HCT116 (cell line): Measurements from ENCODE around the gene CYP4A22. TPM values are rescaled to one million over a fixed set of nuclear protein-coding genes. Genes with fewer than 3 reads are reported as not detected.

Experiments
- ATAC-seq: fragments of 200-7000 bp; cut with Tn5 transposase; 2 replicates; pipeline ENCODE4 v1.9.1; 2020; ENCODE audit warnings: mild to moderate bottlenecking, moderate library complexity
- BruUV-seq: library from RNA; stranded (reverse); fragments of 400-500 nt; replicated peaks from 2 replicates; lab custom pipeline; 2021; lab: Mats Ljungman, UMichigan
- CTCF ChIA-PET: fragments of 300-600 bp; sonication (Branson Sonifier 250); formaldehyde crosslinking; loops from one replicate; lab custom pipeline; 2021; ENCODE audit warnings: antibody characterized with exemption; lab: Charles Lee
- POLR2A ChIA-PET: fragments of 300-600, 350-600 bp; sonication (Branson Sonifier 250); formaldehyde crosslinking; loops from one replicate; lab custom pipeline; 2021; ENCODE audit warnings: antibody characterized with exemption; lab: Charles Lee
- RAD21 ChIA-PET, 2 experiments: fragments of 300-600 bp; sonication (Branson Sonifier 250); formaldehyde crosslinking; loops; one replicate each; lab custom pipeline; 2023; ENCODE audit warnings: low total read pairs in 2 of 2; ENCODE audit not compliant: uncharacterized antibody in 2 of 2, unreplicated experiment in 2 of 2, low non-redundant PET in 1 of 2; lab: Charles Lee
- DNase-seq: peaks from one replicate; pipeline ENCODE4 v3.0.0-alpha.2; 2010; ENCODE audit warnings: low read depth, low spot score
- H2AFZ ChIP-seq: fragments of 200-600 bp; shearing (Covaris generic), sonication (generic); 2 replicates; pipeline ENCODE4 v1.6.1; 2017; ENCODE audit warnings: low read depth, mixed run types, mixed read lengths, antibody characterized with exemption, low read length; ENCODE audit not compliant: poor library complexity, severe bottlenecking
- H3K27ac ChIP-seq: 2 replicates; pipeline ENCODE4 v1.5.1; 2012; ENCODE audit warnings: low read depth, low read length
- H3K27me3 ChIP-seq: fragments of 200-600 bp; sonication (generic); 2 replicates; pipeline ENCODE4 v1.6.1; 2016; ENCODE audit warnings: mixed run types, low read length, mixed read lengths; ENCODE audit not compliant: insufficient read depth
- H3K36me3 ChIP-seq, 2 experiments: fragments of 200-500 bp in 1 of 2; fragments of 200-600 bp in 1 of 2; sonication (Bioruptor generic) in 1 of 2; sonication (generic) in 1 of 2; 2 replicates each; pipeline versions ENCODE4 v1.5.1 to v1.6.1; 2014 to 2016; ENCODE audit warnings: low read length in 2 of 2, inconsistent platforms in 1 of 2, mixed read lengths in 1 of 2, mixed run types in 1 of 2; ENCODE audit not compliant: insufficient read depth in 2 of 2, control insufficient read depth in 1 of 2
- H3K4me1 ChIP-seq, 2 experiments: fragments of 200-600 bp in 1 of 2; sonication (generic) in 1 of 2; 2 replicates each; pipeline versions ENCODE4 v1.5.1 to v1.6.1; 2012 to 2017; ENCODE audit warnings: low read length in 2 of 2, inconsistent platforms in 1 of 2, mild to moderate bottlenecking in 1 of 2, mixed read lengths in 1 of 2, mixed run types in 1 of 2, moderate library complexity in 1 of 2; ENCODE audit not compliant: insufficient read depth in 2 of 2, control insufficient read depth in 1 of 2
- H3K4me2 ChIP-seq: fragments of 200-600 bp; sonication (generic); 2 replicates; pipeline ENCODE4 v1.6.1; 2017; ENCODE audit warnings: mixed run types, low read length, mixed read lengths
- H3K4me3 ChIP-seq, 2 experiments: fragments of 200-600 bp in 1 of 2; sonication (generic) in 1 of 2; replicated peaks in 1 of 2; 2 replicates each; pipeline ENCODE4 v1.5.1; 2011 to 2016; ENCODE audit warnings: low read length in 2 of 2, control low read depth in 1 of 2, low read depth in 1 of 2, mild to moderate bottlenecking in 1 of 2, mixed read lengths in 1 of 2, mixed run types in 1 of 2
- H3K79me2 ChIP-seq: fragments of 200-600 bp; sonication (generic); 2 replicates; pipeline ENCODE4 v1.6.1; 2017; ENCODE audit warnings: mild to moderate bottlenecking, mixed run types, low read length, moderate library complexity, mixed read lengths; ENCODE audit not compliant: insufficient read depth
- H3K9ac ChIP-seq: fragments of 200-600 bp; sonication (generic); 2 replicates; pipeline ENCODE4 v1.6.1; 2016; ENCODE audit warnings: low read length, mixed read lengths
- H3K9me2 ChIP-seq: fragments of 200-600 bp; sonication (generic), shearing (Covaris generic); 2 replicates; pipeline ENCODE4 v1.6.1; 2017; ENCODE audit warnings: mixed run types, mild to moderate bottlenecking, moderate library complexity; ENCODE audit not compliant: insufficient read depth
- H3K9me3 ChIP-seq, 2 experiments: fragments of 200-500 bp in 1 of 2; fragments of 200-600 bp in 1 of 2; sonication (Bioruptor generic) in 1 of 2; sonication (generic) in 1 of 2; 2 replicates each; pipeline ENCODE4 v1.6.1; 2014 to 2017; ENCODE audit warnings: low read length in 2 of 2, mixed read lengths in 2 of 2, inconsistent platforms in 1 of 2, low read depth in 1 of 2, mild to moderate bottlenecking in 1 of 2, mixed run types in 1 of 2, moderate library complexity in 1 of 2; ENCODE audit not compliant: control insufficient read depth in 1 of 2, insufficient read depth in 1 of 2
- H4K20me1 ChIP-seq: fragments of 200-600 bp; sonication (generic), shearing (Covaris generic); 2 replicates; pipeline ENCODE4 v1.6.1; 2017; ENCODE audit warnings: mixed run types, mild to moderate bottlenecking, moderate library complexity; ENCODE audit not compliant: insufficient read depth
- ATF3 ChIP-seq: IDR thresholded peaks from 2 replicates; pipeline ENCODE4 v1.6.1; 2012
- CBX3 ChIP-seq: IDR thresholded peaks from 2 replicates; pipeline ENCODE4 v1.6.1; 2012; ENCODE audit warnings: low read depth
- CTCF ChIP-seq, 3 experiments: fragments of 200-600 bp in 1 of 3; sonication (generic) in 1 of 3; IDR thresholded peaks in 2 of 3; conservative IDR thresholded peaks in 1 of 3; 2 replicates each; pipeline ENCODE4 v1.5.1; 2012 to 2017; ENCODE audit warnings: low read depth in 2 of 3, low read length in 2 of 3, antibody characterized with exemption in 1 of 3, borderline replicate concordance in 1 of 3, control low read depth in 1 of 3, mild to moderate bottlenecking in 1 of 3, mixed read lengths in 1 of 3, mixed run types in 1 of 3, moderate library complexity in 1 of 3; ENCODE audit not compliant: insufficient read depth in 1 of 3
- EZH2 ChIP-seq: fragments of 200-600 bp; sonication (generic); IDR thresholded peaks from 2 replicates; pipeline ENCODE4 v1.6.1; 2017; ENCODE audit warnings: antibody characterized with exemption, mixed run types
- EZH2phosphoT487 ChIP-seq: fragments of 200-600 bp; IDR thresholded peaks from 2 replicates; pipeline ENCODE4 v1.6.1; 2018; ENCODE audit warnings: antibody characterized with exemption, borderline replicate concordance
- JUND ChIP-seq: IDR thresholded peaks from 2 replicates; pipeline ENCODE4 v1.6.1; 2012
- POLR2AphosphoS5 ChIP-seq: IDR thresholded peaks from 2 replicates; pipeline ENCODE4 v1.6.1; 2011; ENCODE audit warnings: mild to moderate bottlenecking, low read depth, low read length, moderate library complexity
- RAD21 ChIP-seq: IDR thresholded peaks from 2 replicates; pipeline ENCODE4 v1.6.1; 2012; ENCODE audit warnings: low read depth, mild to moderate bottlenecking
- REST ChIP-seq: IDR thresholded peaks from 2 replicates; pipeline ENCODE4 v1.6.1; 2012; ENCODE audit warnings: low read depth
- SIN3A ChIP-seq: IDR thresholded peaks from 2 replicates; pipeline ENCODE4 v1.6.1; 2012; ENCODE audit warnings: low read depth
- SRF ChIP-seq: IDR thresholded peaks from 2 replicates; pipeline ENCODE4 v1.6.1; 2012; ENCODE audit warnings: low read depth
- TCF7L2 ChIP-seq: IDR thresholded peaks from 2 replicates; pipeline ENCODE4 v1.7.0; 2011; ENCODE audit warnings: borderline replicate concordance, inconsistent platforms; ENCODE audit not compliant: insufficient read depth, insufficient read length; ENCODE audit errors: extremely low read depth
- YY1 ChIP-seq: IDR thresholded peaks from 2 replicates; pipeline ENCODE4 v1.6.1; 2011; ENCODE audit warnings: low read length, low read depth, moderate library complexity, mild to moderate bottlenecking; ENCODE audit not compliant: insufficient replicate concordance; ENCODE audit errors: extremely low read depth
- ZBTB33 ChIP-seq: IDR thresholded peaks from 2 replicates; pipeline ENCODE4 v1.6.1; 2011; ENCODE audit warnings: mild to moderate bottlenecking, low read length, moderate library complexity; ENCODE audit not compliant: insufficient replicate concordance; ENCODE audit errors: extremely low read depth
- ZNF274 ChIP-seq: fragments of 200-500 bp; sonication (Bioruptor generic); IDR thresholded peaks from 2 replicates; pipeline ENCODE4 v1.6.1; 2014; ENCODE audit warnings: mild to moderate bottlenecking, low read depth, low read length, inconsistent platforms
- intact Hi-C: fragments of 100-400 bp; cut with micrococcal nuclease; formaldehyde crosslinking; loops from 2 replicates; pipeline ENCODE4 v1.10.0; 2022
- total RNA-seq: library from RNA; stranded (reverse); gene quantifications from one replicate; pipeline ENCODE4 v1.2.1, GENCODE V29; 2021; ENCODE audit not compliant: unreplicated experiment
- TF ChIP-seq, protein P1 (sequence below): IDR thresholded peaks from 2 replicates; pipeline ENCODE4 v1.6.1; 2012

Gene CYP4A22
- total RNA-seq, 1 experiment from 2014 or later = not detected

DNA sequence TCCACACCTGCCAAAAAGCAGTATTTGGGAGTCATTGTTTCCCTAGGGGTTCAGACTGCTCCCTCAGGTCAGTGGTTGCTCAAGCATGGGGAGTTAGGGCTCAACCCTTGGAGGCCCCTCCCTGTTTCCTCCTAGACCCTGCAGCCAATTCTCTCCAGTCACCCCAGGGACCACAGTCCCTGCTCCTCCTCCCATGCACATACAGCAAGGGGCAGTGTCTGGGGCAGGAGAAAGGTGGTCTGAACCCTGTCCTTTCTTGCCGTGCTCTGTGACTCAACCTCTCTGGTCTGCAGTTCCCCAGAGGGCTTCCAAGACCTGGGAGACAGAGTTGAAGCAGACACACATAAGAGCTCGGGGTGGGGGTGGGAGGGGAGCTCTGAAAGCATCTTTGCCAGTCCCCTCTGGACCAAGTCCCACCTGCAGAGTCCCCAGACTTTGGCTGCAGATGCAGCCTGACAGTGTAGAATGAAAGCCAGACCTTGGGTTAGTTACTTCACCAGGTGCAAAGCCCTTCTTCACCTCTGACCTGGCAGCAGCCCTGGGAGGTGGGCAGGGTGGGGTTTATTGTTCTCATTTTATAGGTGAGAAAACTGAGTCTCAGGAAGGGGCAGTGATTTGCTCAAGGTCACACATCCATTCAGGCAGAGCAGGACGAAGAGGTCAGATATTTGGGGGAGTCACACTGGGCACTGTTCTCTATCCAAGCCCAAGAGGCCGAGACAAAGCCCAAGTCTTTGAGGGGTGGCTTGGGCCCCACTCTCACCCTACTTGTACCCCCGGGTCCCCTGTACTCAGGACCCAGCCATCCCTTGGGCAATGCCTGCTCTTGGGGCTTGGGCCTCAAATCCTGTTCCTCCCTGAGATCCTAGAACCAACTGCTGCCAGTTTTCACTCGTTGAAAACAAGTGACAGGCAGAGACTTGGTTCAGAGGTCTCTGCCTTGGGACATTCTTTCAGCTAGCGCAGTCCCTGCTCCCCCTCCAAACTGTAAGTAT is 51.8 kb downstream of the CYP4A22 start:
- no peak for ATAC-seq
- no TSS peak for BruUV-seq
- intact Hi-C loops = no loop called here

More for the DNA sequence above, 51.8 kb downstream of the CYP4A22 start:
- peaks cover 0 to 19% of the 10 kb centered on the region in 2 experiments; a peak in 3 of 4 replicates for H3K4me1 ChIP-seq
- TF ChIP-seq ZBTB33 (no peak), RAD21 (no peak), EZH2 (no peak), REST (no peak), SRF (no peak), SIN3A (no peak), ZNF274 (no peak), POLR2AphosphoS5 (no peak), ATF3 (no peak), CTCF (IDR thresholded peaks at IDR 0.05 in 2 of 3, conservative IDR thresholded peaks at IDR 0.05 in 1 of 3; ENCODE audit: borderline replicate concordance in 1 of 3, insufficient read depth in 1 of 3, low read depth in 2 of 3, low read length in 2 of 3) (no peak), TCF7L2 (no peak), CBX3 (no peak), YY1 (no peak), JUND (no peak), EZH2phosphoT487 (no peak)
- TF ChIP-seq, protein P1, sequence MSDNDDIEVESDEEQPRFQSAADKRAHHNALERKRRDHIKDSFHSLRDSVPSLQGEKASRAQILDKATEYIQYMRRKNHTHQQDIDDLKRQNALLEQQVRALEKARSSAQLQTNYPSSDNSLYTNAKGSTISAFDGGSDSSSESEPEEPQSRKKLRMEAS = no peak
- H3K4me2 ChIP-seq = no peak overlapping the region
- H3K27me3 ChIP-seq = no peaks in the 10 kb centered on the region
- ChIA-PET POLR2A (no interaction called here), CTCF (interaction anchor here (1.1 to 1.5 kb wide), 2 partner anchors 10 to 537 kb away, joined by 3 to 11 read pairs; no protein-coding TSS in a partner anchor), RAD21 (no interaction called here)
- no peak overlapping the region for H3K4me3 ChIP-seq
- no peaks in the 10 kb centered on the region for H3K9me3 ChIP-seq
- no peak overlapping the region for H3K27ac ChIP-seq
- no peaks in the 10 kb centered on the region for H3K9me2 ChIP-seq
- no peak overlapping the region for H3K9ac ChIP-seq
- no peak for DNase-seq
- no peaks in the 10 kb centered on the region for H3K36me3 ChIP-seq
- no peaks in the 10 kb centered on the region for H3K79me2 ChIP-seq
- no peak overlapping the region for H2AFZ ChIP-seq
- no peaks in the 10 kb centered on the region for H4K20me1 ChIP-seq
